HG02981 (cell line): ENCODE data around the gene FLT1.

ENCODE experiments used
- ATAC-seq: cut with Tn5 transposase; IDR thresholded peaks from one replicate; pipeline ENCODE4 v1.9.1; 2021; ENCODE audit warnings: mild to moderate bottlenecking, moderate library complexity; ENCODE audit not compliant: unreplicated experiment

FLT1 gene

GRCh38 chr13:28490061-28490460 is 4.9 kb downstream of the FLT1 start:
- ATAC-seq = no peak

GRCh38 chr13:28489524-28489931 is 5.4 kb downstream of the FLT1 start:
- no peak for ATAC-seq

GRCh38 chr13:28488376-28489005 is 6.4 kb downstream of the FLT1 start:
- ATAC-seq = no peak

- no peak for ATAC-seq
Measured at GRCh38 chr13:28485996-28486543, 8.9 kb downstream of the FLT1 start.

GRCh38 chr13:28485551-28485950 is 9.4 kb downstream of the FLT1 start:
- no peak for ATAC-seq

GRCh38 chr13:28485097-28485496 is 9.8 kb downstream of the FLT1 start:
- no peak for ATAC-seq

- no peak for ATAC-seq
Measured at GRCh38 chr13:28483313-28483931, 11.5 kb downstream of the FLT1 start.

- no peak for ATAC-seq
Measured at GRCh38 chr13:28479005-28479404, 15.9 kb downstream of the FLT1 start.

- ATAC-seq = no peak
Measured at GRCh38 chr13:28478127-28478526, 16.8 kb downstream of the FLT1 start.

GRCh38 chr13:28477709-28477973 is 17.3 kb downstream of the FLT1 start:
- ATAC-seq = no peak

- ATAC-seq = no peak
Measured at GRCh38 chr13:28476919-28477708, 17.8 kb downstream of the FLT1 start.

GRCh38 chr13:28475916-28476725 is 18.8 kb downstream of the FLT1 start:
- no peak for ATAC-seq

GRCh38 chr13:28474491-28475134 is 20.3 kb downstream of the FLT1 start:
- no peak for ATAC-seq

GRCh38 chr13:28473044-28473443 is 21.9 kb downstream of the FLT1 start:
- ATAC-seq = no peak

- ATAC-seq = no peak
Measured at GRCh38 chr13:28471421-28471820, 23.5 kb downstream of the FLT1 start.

- ATAC-seq = no peak
Measured at GRCh38 chr13:28470296-28470695, 24.6 kb downstream of the FLT1 start.

- ATAC-seq = no peak
Measured at GRCh38 chr13:28469316-28469715, 25.6 kb downstream of the FLT1 start.

GRCh38 chr13:28468023-28468915 is 26.7 kb downstream of the FLT1 start:
- ATAC-seq = no peak

- no peak for ATAC-seq
Measured at GRCh38 chr13:28467034-28467433, 27.9 kb downstream of the FLT1 start.

- ATAC-seq = no peak
Measured at GRCh38 chr13:28466151-28466550, 28.8 kb downstream of the FLT1 start.
